ENCODE results near the gene TCN2.

DNA sequence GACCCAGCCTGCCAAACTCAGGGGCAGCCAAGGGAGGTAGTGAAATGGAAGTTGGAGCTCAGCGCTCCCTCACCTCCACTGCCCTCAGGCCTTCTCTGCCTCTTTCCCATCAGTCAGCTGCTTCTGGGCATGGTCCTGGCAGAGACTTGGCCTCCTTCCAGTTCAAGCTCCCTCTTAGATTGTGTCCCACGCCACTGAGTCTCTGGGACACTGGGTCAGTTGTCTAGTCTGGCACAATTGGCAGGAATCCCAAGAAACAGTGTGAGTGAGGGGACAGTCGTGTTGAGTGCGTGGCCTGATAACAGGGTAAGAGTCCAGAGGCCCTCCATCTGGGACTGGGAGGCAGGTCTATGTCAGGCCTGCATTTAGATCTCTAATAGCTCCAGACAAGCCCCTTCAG, 21.5 kb downstream of the TCN2 start:
- TF ChIP-seq EZH2phosphoT487 (IDR thresholded peaks at IDR 0.05; ENCODE audit: insufficient read depth, low read depth) = no peak
- TF ChIP-seq EZH2 (IDR thresholded peaks at IDR 0.05; ENCODE audit: insufficient read depth, poor library complexity, severe bottlenecking) = no peak

Data from GM23248 (cell line).